ENCODE results near the gene SKOR1.

- no peak for TF ChIP-seq CTCF (IDR thresholded peaks at IDR 0.05; ENCODE audit: insufficient read depth, low read depth, low read length)
- TF ChIP-seq EZH2 (IDR thresholded peaks at IDR 0.05; ENCODE audit: insufficient read depth, low read length) = no peak
These were observed 23.1 kb upstream of the SKOR1 start for GRCh38 chr15:67801926-67802914.
